GM12878 (cell line): ENCODE results near the gene SLC9A8. TPM values are rescaled to one million over a fixed set of nuclear protein-coding genes. Genes with fewer than 3 reads are reported as not detected.

Experiments used
- ATAC-seq: fragments of 200-7000 bp; cut with Tn5 transposase; 3 replicates; pipeline ENCODE4 v1.9.1; 2020; ENCODE audit warnings: mild to moderate bottlenecking, moderate library complexity
- BruUV-seq: library from RNA; stranded (reverse); fragments of 400-500 nt; replicated peaks from 2 replicates; lab custom pipeline; 2021; lab: Mats Ljungman, UMichigan
- CTCF ChIA-PET: fragments of 300-600 bp; sonication (Branson Sonifier 250); formaldehyde crosslinking; extraction: SDS; loops from one replicate; lab custom pipeline; 2021; ENCODE audit warnings: inconsistent platforms; lab: Yijun Ruan, JAX
- POLR2A ChIA-PET: fragments of 350-600 bp; formaldehyde crosslinking; extraction: SDS; loops from one replicate; lab custom pipeline; 2021; ENCODE audit warnings: inconsistent platforms; lab: Charles Lee
- RAD21 ChIA-PET: fragments of 300-600 bp; sonication (Branson Sonifier 250); formaldehyde crosslinking; loops from one replicate; lab custom pipeline; 2023; ENCODE audit warnings: antibody characterized with exemption; ENCODE audit not compliant: unreplicated experiment; lab: Charles Lee
- SMC1A ChIA-PET: fragments of 300-600 bp; sonication (Branson Sonifier 250); formaldehyde crosslinking; loops from one replicate; lab custom pipeline; 2023; ENCODE audit not compliant: unreplicated experiment, uncharacterized antibody; lab: Charles Lee
- DNase-seq: peaks from one replicate; pipeline ENCODE4 v3.0.0-alpha.2; 2011; ENCODE audit warnings: low read depth, low spot score
- FAIRE-seq: peaks from 3 replicates; lab custom pipeline; 2011; peaks lifted over from hg19 to GRCh38; lab: Jason Lieb, UNC
- H2AFZ ChIP-seq: 2 replicates; pipeline ENCODE4 v1.6.0; 2011; ENCODE audit warnings: low read depth, low read length, control low read depth; ENCODE audit not compliant: control insufficient read depth
- H3K27ac ChIP-seq: 2 replicates; pipeline ENCODE4 v1.5.1; 2011; ENCODE audit warnings: control low read depth; ENCODE audit not compliant: control insufficient read depth, insufficient read depth
- H3K27me3 ChIP-seq, 2 experiments: replicated peaks in 1 of 2; 2 replicates each; pipeline versions ENCODE4 v1.6.0 to v1.6.1; 2011; ENCODE audit warnings: low read length in 1 of 2; ENCODE audit not compliant: control insufficient read depth in 2 of 2, insufficient read depth in 2 of 2
- H3K36me3 ChIP-seq, 2 experiments: 2 replicates each; pipeline ENCODE4 v1.5.1; 2011; ENCODE audit warnings: low read length in 1 of 2; ENCODE audit not compliant: control insufficient read depth in 2 of 2, insufficient read depth in 2 of 2
- H3K4me1 ChIP-seq: 2 replicates; pipeline ENCODE4 v1.6.1; 2011; ENCODE audit warnings: mild to moderate bottlenecking, low read length, moderate library complexity, mixed read lengths; ENCODE audit not compliant: control insufficient read depth, insufficient read depth
- H3K4me2 ChIP-seq: 2 replicates; pipeline ENCODE4 v1.6.0; 2011; ENCODE audit warnings: control low read depth; ENCODE audit not compliant: control insufficient read depth, insufficient read depth
- H3K4me3 ChIP-seq: fragments of 200-600 bp; sonication (generic); 2 replicates; pipeline ENCODE4 v1.5.1; 2016
- H3K79me2 ChIP-seq: 2 replicates; pipeline ENCODE4 v1.6.0; 2011; ENCODE audit warnings: low read length; ENCODE audit not compliant: control insufficient read depth, insufficient read depth
- H3K9ac ChIP-seq: 2 replicates; pipeline ENCODE4 v1.8.0; 2011; ENCODE audit warnings: low read length, control low read depth, mixed read lengths; ENCODE audit not compliant: control insufficient read depth, insufficient read depth
- H3K9me3 ChIP-seq: replicated peaks from 3 replicates; pipeline ENCODE4 v1.5.1; 2011; ENCODE audit warnings: mild to moderate bottlenecking, low read length; ENCODE audit not compliant: control insufficient read depth, insufficient read depth
- H4K20me1 ChIP-seq: 2 replicates; pipeline ENCODE4 v1.6.0; 2011; ENCODE audit not compliant: control insufficient read depth, insufficient read depth
- BHLHE40 ChIP-seq, 2 experiments: fragments of 450-650 bp in 1 of 2; IDR thresholded peaks; 2 replicates each; pipeline ENCODE4 v1.6.1; 2011 to 2017; ENCODE audit warnings: low read depth in 2 of 2, borderline replicate concordance in 1 of 2, improper control_type of control experiment in 1 of 2, low read length in 1 of 2, mild to moderate bottlenecking in 1 of 2
- CHD2 ChIP-seq: IDR thresholded peaks from 2 replicates; pipeline ENCODE4 v1.6.1; 2011; ENCODE audit warnings: low read depth, low read length, improper control_type of control experiment, borderline replicate concordance
- CTCF ChIP-seq, 3 experiments: IDR thresholded peaks in 2 of 3; conservative IDR thresholded peaks in 1 of 3; 2 replicates each; pipeline ENCODE4 v1.5.1; 2011; ENCODE audit warnings: low read depth in 3 of 3, low read length in 3 of 3, mild to moderate bottlenecking in 3 of 3, control low read depth in 2 of 3, moderate library complexity in 2 of 3, inconsistent platforms in 1 of 3, mixed read lengths in 1 of 3; ENCODE audit not compliant: control insufficient read depth in 2 of 3, insufficient read depth in 1 of 3; ENCODE audit errors: extremely low read depth in 1 of 3
- RAD21 ChIP-seq: IDR thresholded peaks from 2 replicates; pipeline ENCODE4 v1.6.1; 2011; ENCODE audit warnings: mild to moderate bottlenecking, low read depth, low read length, moderate library complexity; ENCODE audit not compliant: insufficient read depth
- WGBS: methylation state at CpG from one replicate; pipeline ENCODE4 v1.1.6; 2016; ENCODE audit warnings: low lambda C conversion rate; ENCODE audit not compliant: insufficient replicate concordance, insufficient coverage; ENCODE audit errors: missing lambda C conversion rate; 5-methylcytosine and 5-hydroxymethylcytosine counted together
- in situ Hi-C: fragments of 300-500 bp; cut with MboI; formaldehyde crosslinking; loops from 9 replicates; pipeline ENCODE4 v1.14.3; 2018; ENCODE audit warnings: mixed read lengths
- intact Hi-C: fragments of 100-400 bp; cut with micrococcal nuclease; formaldehyde crosslinking; loops from one replicate; pipeline ENCODE4 v1.14.2; 2022; ENCODE audit not compliant: unreplicated experiment
- polyA plus RNA-seq, 11 experiments: library from polyadenylated mRNA; depleted of rRNA in 4 of 11; unstranded in 6 of 11; stranded (reverse) in 5 of 11; fragments of >200 nt; fragmentation: Nextera tagmentation in 4 of 11; fragmentation: Illumina TruSeq in 1 of 11; extraction: Ambion mirVana in 4 of 11; extraction: Trizol in 1 of 11; gene quantifications; 1 replicate in 1 of 11; 2 replicates in 10 of 11; pipeline versions ENCODE4 v1.2.1 to v1.2.3, GENCODE V29; 2011 to 2016; ENCODE audit warnings: inconsistent platforms in 2 of 11, missing spikeins in 2 of 11, low read depth in 1 of 11
- total RNA-seq, 4 experiments: library from RNA; depleted of rRNA in 3 of 4; stranded (reverse); fragments of >200 nt in 3 of 4; fragmentation: Illumina TruSeq in 1 of 4; extraction: Trizol in 1 of 4; gene quantifications; 2 replicates each; pipeline versions ENCODE4 v1.2.1 to v1.2.3, GENCODE V29; 2013 to 2021

SLC9A8 gene
- total and polyA plus RNA-seq, 10 of the 15 experiments (the other 5 are each of a cell fraction or from before 2014, with no cell fraction given), result 0.40 to 15.5 (median 6.5) TPM

GRCh38 chr20:49909499-49910339 is 97.1 kb downstream of the SLC9A8 start:
- RAD21 ChIA-PET, result no interaction called here

More at GRCh38 chr20:49909499-49910339, 97.1 kb downstream of the SLC9A8 start:
- peaks cover 4% of the 10 kb centered on the region for H3K4me1 ChIP-seq
- peak; percentile 13 for FAIRE-seq
- no TSS peak for BruUV-seq
- no peaks in the 10 kb centered on the region for H3K9me3 ChIP-seq
- no peaks in the 10 kb centered on the region for H3K27me3 ChIP-seq
- POLR2A ChIA-PET, result interaction anchor here (1.4 kb wide), 1 partner anchor 11 kb away, joined by 3 read pairs; no protein-coding TSS in a partner anchor
- WGBS, result 94% methylated on average over 28 of the region's 28 CpGs
- peaks cover 26% of the 10 kb centered on the region for H3K79me2 ChIP-seq
- in situ Hi-C loops (no loop called here), intact Hi-C loops (no loop called here)
- H3K27ac ChIP-seq, result no peak overlapping the region
- SMC1A ChIA-PET, result no interaction called here
- no peak overlapping the region for H2AFZ ChIP-seq
- no peaks in the 10 kb centered on the region; the same call in 1 of the 2 replicates for H4K20me1 ChIP-seq
- no peak for ATAC-seq
- no peak overlapping the region for H3K4me2 ChIP-seq
- peaks cover 14 to 21% of the 10 kb centered on the region in 2 experiments; a peak in 3 of 4 replicates for H3K36me3 ChIP-seq
- no peak overlapping the region for H3K9ac ChIP-seq
- TF ChIP-seq BHLHE40 (IDR thresholded peaks at IDR 0.05; ENCODE audit: borderline replicate concordance in 1 of 2, low read depth in 2 of 2, low read length in 1 of 2), result no peak
- peak; percentile 25; the same call in 1 of the 2 replicates for TF ChIP-seq RAD21
- TF ChIP-seq CHD2, result no peak
- 0 out of 6 replicates have a peak, but pooled peaks of 2 of the 3 experiments have one; percentile 4 to 20 for TF ChIP-seq CTCF (IDR thresholded peaks at IDR 0.05 in 2 of 3, conservative IDR thresholded peaks at IDR 0.05 in 1 of 3; ENCODE audit: control insufficient read depth in 2 of 3, extremely low read depth in 1 of 3, insufficient read depth in 1 of 3, low read depth in 3 of 3, low read length in 3 of 3)
- no peak overlapping the region for H3K4me3 ChIP-seq
- no peak for DNase-seq
- CTCF ChIA-PET, result no interaction called here
